ENCODE data around the gene SYAP1.
"Not testable (repeated sequence)": the region's sequence is repeated elsewhere in the genome, so short reads cannot be mapped to it uniquely, and the experiment has no call there.

SYAP1 gene

GRCh38 chrX:16784440-16784839 is 65.0 kb downstream of the SYAP1 start:
- DNase-seq: not testable (repeated sequence)

GRCh38 chrX:16785247-16786138 is 66.1 kb downstream of the SYAP1 start:
- DNase-seq: no peak

GRCh38 chrX:16786139-16786790 is 66.9 kb downstream of the SYAP1 start, which contains the start of gene TXLNG:
TXLNG (plus strand) TSS chrX:16786466; CDS start chrX:16786488, 22 bp downstream.
- peak; percentile 94 for DNase-seq

- no peak for DNase-seq
Observed at GRCh38 chrX:16786791-16787735, 67.7 kb downstream of the SYAP1 start.

- DNase-seq: no peak
Observed at GRCh38 chrX:16788477-16788876, 69.1 kb downstream of the SYAP1 start.

- DNase-seq: no peak
Observed at GRCh38 chrX:16796298-16796697, 76.9 kb downstream of the SYAP1 start.

- DNase-seq: no peak
Observed at GRCh38 chrX:16797358-16797757, 77.9 kb downstream of the SYAP1 start.

- no peak for DNase-seq
Observed at GRCh38 chrX:16797841-16798240, 78.4 kb downstream of the SYAP1 start.

- no peak for DNase-seq
Observed at GRCh38 chrX:16804923-16805464, 85.6 kb downstream of the SYAP1 start.

- no peak for DNase-seq
Observed at GRCh38 chrX:16807548-16807947, 88.1 kb downstream of the SYAP1 start.

GRCh38 chrX:16807976-16808542 is 88.6 kb downstream of the SYAP1 start:
- no peak for DNase-seq

GRCh38 chrX:16814597-16814996 is 95.2 kb downstream of the SYAP1 start:
- DNase-seq: no peak

All from NCI-H1436 (cell line).